Activated T-helper 1 cell treated with anti-CD3 and anti-CD28 coated beads, Interleukin-2, amount 50 U/mL, for 16 hours (primary cell): ENCODE data around the gene PIGV.
"Not testable (repeated sequence)": the region's sequence is repeated elsewhere in the genome, so short reads cannot be mapped to it uniquely, and the experiment has no call there.

Experiments
- DNase-seq, 2 donors: peaks; one replicate each; pipeline ENCODE4 v3.0.0-alpha.2; 2020; ENCODE audit warnings: low read depth in 1 of 2, low spot score in 1 of 2

The PIGV gene

GRCh38 chr1:26832249-26832960 lies 44.7 kb downstream of the PIGV start:
- no peak for DNase-seq

GRCh38 chr1:26833432-26834405 lies 46.0 kb downstream of the PIGV start:
- DNase-seq, result peak; percentile 77 to 82

GRCh38 chr1:26837665-26838064 lies 49.9 kb downstream of the PIGV start:
- DNase-seq, result not testable (repeated sequence)

- DNase-seq, result peak in 1 of 2 donors; percentile 50
These were observed 51.0 kb downstream of the PIGV start for GRCh38 chr1:26838474-26839338.

GRCh38 chr1:26839339-26839722 lies 51.6 kb downstream of the PIGV start:
- no peak for DNase-seq

- DNase-seq, result no peak
These were observed 52.0 kb downstream of the PIGV start for GRCh38 chr1:26839779-26840178.

GRCh38 chr1:26844424-26845196 lies 56.9 kb downstream of the PIGV start:
- DNase-seq, result no peak

- not testable (repeated sequence) for DNase-seq
These were observed 60.1 kb downstream of the PIGV start for GRCh38 chr1:26847826-26848225.
